Amygdala (tissue), 56 donors: ENCODE results near the gene DLGAP4.

Experiments
- DNase-seq, 56 donors: peaks; one replicate each; lab custom pipeline; 2025; lab: John Stamatoyannopoulos, UW

DLGAP4 gene

DNA sequence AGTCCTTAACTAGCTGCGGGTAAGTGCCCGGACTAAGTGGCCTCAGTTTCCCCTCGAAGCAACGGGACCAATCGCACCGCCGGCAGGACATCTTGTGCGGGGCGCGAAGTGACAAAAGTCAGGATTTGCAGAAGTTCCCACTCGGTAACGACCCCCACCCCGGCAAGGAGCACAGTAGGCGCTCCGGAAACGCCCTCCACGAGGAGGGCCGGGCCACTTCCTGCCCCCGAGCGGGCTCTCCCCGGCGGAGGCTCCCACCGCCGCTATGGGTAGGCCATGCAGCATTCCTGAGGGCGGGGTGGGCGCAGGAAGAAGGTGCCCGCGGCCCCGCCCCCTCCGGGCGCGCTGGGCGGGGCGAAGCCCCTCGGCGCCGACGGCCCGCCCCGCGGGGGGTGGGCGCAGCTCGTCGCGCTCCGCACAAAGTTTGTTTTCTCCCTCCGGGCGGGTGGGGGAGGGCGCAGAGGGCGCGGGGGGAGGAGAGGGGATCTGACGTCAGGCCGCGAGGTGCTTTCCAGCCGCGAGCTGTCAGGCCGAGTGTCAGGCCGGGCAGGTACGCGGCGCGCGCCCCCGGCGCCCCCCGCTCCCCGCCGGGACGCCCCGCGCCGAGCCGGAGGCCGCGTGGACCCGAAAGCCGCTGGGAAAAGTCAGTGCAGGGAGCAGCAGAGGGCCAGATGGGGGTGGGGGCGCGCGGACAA lies 267.1 kb downstream of the DLGAP4 start, which contains the start of gene TGIF2:
Gene TGIF2 (plus strand): TSS at position 495 of the 695 bp plus-strand sequence. CDS start 5,178 bp downstream, outside the sequence.
- DNase-seq = peak in 29 of 56 donors; percentile 6 to 58 (median 29)

DNA sequence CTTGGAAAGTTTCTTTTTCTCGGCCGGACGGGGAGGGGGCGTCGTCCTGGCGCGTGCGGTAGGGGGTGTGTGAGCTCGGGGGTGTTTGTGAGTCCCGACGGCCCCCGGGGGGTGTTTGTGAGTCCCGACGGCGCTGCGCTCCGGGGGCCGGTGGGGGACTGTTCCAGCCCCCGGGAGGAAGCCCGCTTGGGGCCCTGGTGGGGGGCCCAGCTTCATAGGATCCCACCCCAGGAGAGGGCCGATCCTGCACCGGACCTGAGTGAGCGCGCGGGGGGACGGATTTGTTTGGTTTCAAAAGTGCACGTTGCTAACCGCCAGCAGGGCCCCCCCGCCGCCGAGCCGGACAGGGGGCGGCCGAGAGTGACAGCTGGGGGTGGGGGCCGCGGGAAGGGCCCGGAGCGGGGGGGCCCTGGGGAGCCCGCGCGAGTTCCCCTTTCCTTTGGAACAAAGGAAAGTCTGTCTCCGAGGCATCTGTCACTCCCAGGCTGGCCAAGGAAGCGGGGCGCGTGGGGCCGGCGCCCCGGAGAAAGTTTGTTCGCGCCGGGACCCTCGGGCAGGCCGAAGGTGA lies 267.7 kb downstream of the DLGAP4 start:
- DNase-seq = peak in 22 of 56 donors; percentile 3 to 62 (median 24)

DNA sequence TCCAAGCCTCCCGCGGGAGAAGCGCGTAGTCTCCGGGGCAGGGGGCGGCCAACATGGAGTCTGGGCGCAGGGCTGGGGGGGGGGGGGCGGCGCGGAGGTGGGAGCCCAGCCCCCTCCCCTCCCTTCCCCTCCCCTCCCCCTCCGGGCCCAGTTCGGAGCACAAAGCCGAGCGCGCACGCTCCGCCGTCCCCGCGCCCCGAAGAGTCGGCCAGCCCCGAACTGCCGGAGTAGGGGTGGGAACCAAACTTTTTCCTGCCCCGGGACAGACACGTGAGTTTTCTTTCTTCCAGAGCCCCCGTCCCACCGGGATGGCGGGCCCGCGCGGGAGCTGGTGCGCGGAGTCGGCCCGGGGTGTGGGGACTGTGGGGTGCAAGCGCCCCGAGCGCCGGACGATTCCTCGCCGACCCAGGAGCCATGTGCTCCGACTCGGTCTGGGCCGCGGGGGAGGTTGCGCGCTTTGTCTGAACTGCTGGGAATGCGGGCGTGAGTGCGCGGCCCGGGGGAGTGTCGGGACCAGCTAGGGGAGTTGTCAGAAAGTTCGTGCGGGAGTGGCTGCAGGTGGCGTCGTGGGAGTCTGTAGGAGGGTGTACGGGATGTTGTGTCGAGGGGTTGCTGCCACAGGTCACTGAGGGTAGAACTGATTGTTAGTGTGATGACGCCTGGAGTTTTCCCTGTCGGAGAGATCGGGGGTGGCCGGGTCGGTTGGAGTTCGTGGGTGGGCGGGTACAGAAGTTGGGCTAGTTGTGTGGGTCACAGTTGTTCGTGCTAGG lies 268.4 kb downstream of the DLGAP4 start:
- peak in 3 of 56 donors; percentile 16 to 29 (median 18) for DNase-seq

DNA sequence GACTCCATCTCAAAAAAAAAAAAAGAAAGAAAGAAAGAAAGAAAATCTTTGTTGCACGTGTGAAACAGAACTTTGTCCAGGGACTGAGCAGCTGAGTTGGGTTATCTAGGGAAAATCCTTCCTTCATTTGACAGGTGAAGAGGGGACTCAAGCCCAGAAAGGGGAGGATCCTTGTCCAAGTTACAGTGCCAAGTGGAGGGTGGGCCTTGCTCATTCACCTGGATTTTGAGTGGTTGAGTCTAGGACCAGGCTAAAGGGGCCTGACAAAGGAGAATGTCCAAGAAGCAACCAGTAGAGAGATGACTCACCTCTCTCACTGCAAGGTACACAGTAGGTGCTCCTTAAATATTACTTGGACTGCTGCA lies 269.9 kb downstream of the DLGAP4 start:
- no peak for DNase-seq
